HG03575 (cell line): ENCODE data around the gene TPX2.

Source experiments
- ATAC-seq: cut with Tn5 transposase; IDR thresholded peaks from one replicate; pipeline ENCODE4 v1.9.1; 2021; ENCODE audit not compliant: unreplicated experiment, insufficient number of reproducible peaks, low FRiP score; ENCODE audit errors: extremely low read depth

Gene TPX2

GRCh38 chr20:31749223-31749622 lies 10.1 kb downstream of the TPX2 start:
- no peak for ATAC-seq

- ATAC-seq = no peak
These were observed 12.0 kb downstream of the TPX2 start for GRCh38 chr20:31751126-31751525.

GRCh38 chr20:31757254-31757653 lies 18.2 kb downstream of the TPX2 start:
- no peak for ATAC-seq

GRCh38 chr20:31758521-31758920 lies 19.4 kb downstream of the TPX2 start:
- ATAC-seq = no peak

GRCh38 chr20:31758991-31759390 lies 19.9 kb downstream of the TPX2 start:
- no peak for ATAC-seq

GRCh38 chr20:31759836-31760518 lies 20.9 kb downstream of the TPX2 start:
- no peak for ATAC-seq

- ATAC-seq = no peak
These were observed 21.6 kb downstream of the TPX2 start for GRCh38 chr20:31760519-31761240.

- ATAC-seq = no peak
These were observed 25.7 kb downstream of the TPX2 start for GRCh38 chr20:31764641-31765305.

- ATAC-seq = no peak
These were observed 28.7 kb downstream of the TPX2 start for GRCh38 chr20:31767805-31768204.

- ATAC-seq = no peak
These were observed 30.6 kb downstream of the TPX2 start for GRCh38 chr20:31769681-31770080.

GRCh38 chr20:31770243-31770642 lies 31.2 kb downstream of the TPX2 start:
- ATAC-seq = no peak

GRCh38 chr20:31774408-31774807 lies 35.3 kb downstream of the TPX2 start:
- ATAC-seq = no peak

- ATAC-seq = no peak
These were observed 41.7 kb downstream of the TPX2 start for GRCh38 chr20:31780839-31781238.

GRCh38 chr20:31781945-31782344 lies 42.9 kb downstream of the TPX2 start:
- ATAC-seq = no peak

- no peak for ATAC-seq
These were observed 45.4 kb downstream of the TPX2 start for GRCh38 chr20:31784354-31785044.

GRCh38 chr20:31785089-31785488 lies 46.0 kb downstream of the TPX2 start:
- ATAC-seq = no peak

GRCh38 chr20:31788578-31788977 lies 49.5 kb downstream of the TPX2 start:
- ATAC-seq = no peak

- ATAC-seq = no peak
These were observed 51.3 kb downstream of the TPX2 start for GRCh38 chr20:31790401-31790800.

- no peak for ATAC-seq
These were observed 58.3 kb downstream of the TPX2 start for GRCh38 chr20:31797364-31797763.

- no peak for ATAC-seq
These were observed 62.4 kb downstream of the TPX2 start for GRCh38 chr20:31801508-31801907.
